Activated T-cell treated with anti-CD3 and anti-CD28 coated beads, Interleukin-2, amount 50 U/mL, for 72 hours (primary cell): ENCODE data around the gene EFCAB6. TPM values are rescaled to one million over a fixed set of nuclear protein-coding genes. Genes with fewer than 3 reads are reported as not detected.

Experiments
- ATAC-seq, 2 donors: fragments of 150-1000 bp; cut with Tn5 transposase; replicated peaks in 1 of 2; 2 replicates each; pipeline ENCODE4 v1.10.0; 2021; ENCODE audit warnings: moderate library complexity in 2 of 2, mild to moderate bottlenecking in 1 of 2
- DNase-seq, 2 donors: peaks; one replicate each; pipeline ENCODE4 v3.0.0; 2021 to 2022; ENCODE audit warnings: mixed read lengths in 1 of 2
- H3K27ac Mint-ChIP-seq: one replicate; pipeline ENCODE4 v1.8.0; 2022; ENCODE audit warnings: mild to moderate bottlenecking, moderate library complexity, mixed read lengths
- H3K27me3 Mint-ChIP-seq: one replicate; pipeline ENCODE4 v1.8.0; 2022; ENCODE audit warnings: low read depth, mixed read lengths
- H3K36me3 Mint-ChIP-seq, 2 donors: one replicate each; pipeline ENCODE4 v1.8.0; 2022; ENCODE audit warnings: mixed read lengths in 2 of 2, mild to moderate bottlenecking in 1 of 2; ENCODE audit not compliant: insufficient read depth in 2 of 2
- H3K4me1 Mint-ChIP-seq: one replicate; pipeline ENCODE4 v1.8.0; 2022; ENCODE audit warnings: low read depth, mixed read lengths
- H3K4me3 Mint-ChIP-seq, 2 donors: one replicate each; pipeline ENCODE4 v1.8.0; 2022; ENCODE audit warnings: mild to moderate bottlenecking in 2 of 2, mixed read lengths in 2 of 2, moderate library complexity in 2 of 2
- H3K9me3 Mint-ChIP-seq, 2 donors: one replicate each; pipeline ENCODE4 v1.8.0; 2022; ENCODE audit warnings: mixed read lengths in 2 of 2
- total RNA-seq, 2 donors: library from RNA; stranded (reverse); gene quantifications; one replicate each; pipeline ENCODE4 v1.2.3, GENCODE V29; 2022

EFCAB6 gene
- total RNA-seq, 2 donors from 2014 or later: 0.19 to 0.70 TPM

- ATAC-seq: no peak
- peaks cover 0 to 1% of the 10 kb centered on the region in 2 donors for H3K9me3 Mint-ChIP-seq
- no peak overlapping the region for H3K4me3 Mint-ChIP-seq
- no peak overlapping the region for H3K27ac Mint-ChIP-seq
- DNase-seq: no peak
- peaks cover 6% of the 10 kb centered on the region for H3K27me3 Mint-ChIP-seq
- no peaks in the 10 kb centered on the region for H3K4me1 Mint-ChIP-seq
- no peaks in the 10 kb centered on the region for H3K36me3 Mint-ChIP-seq
These were observed 211.8 kb downstream of the EFCAB6 start for GRCh38 chr22:43600265-43600664.

- Mint-ChIP-seq H3K4me3 (no peak overlapping the region), H3K9me3 (peaks cover 4 to 5% of the 10 kb centered on the region in 2 donors), H3K27ac (no peak overlapping the region), H3K4me1 (no peaks in the 10 kb centered on the region), H3K36me3 (peaks cover 1 to 3% of the 10 kb centered on the region in 2 donors), H3K27me3 (peaks cover 33% of the 10 kb centered on the region)
- no peak for DNase-seq
- no peak for ATAC-seq
These were observed 219.6 kb downstream of the EFCAB6 start for GRCh38 chr22:43592476-43592875.

GRCh38 chr22:43591380-43591779 is 220.7 kb downstream of the EFCAB6 start:
- H3K27me3 Mint-ChIP-seq: peaks cover 33% of the 10 kb centered on the region
- no peak overlapping the region for H3K4me3 Mint-ChIP-seq
- H3K4me1 Mint-ChIP-seq: no peaks in the 10 kb centered on the region
- H3K9me3 Mint-ChIP-seq: peaks cover 6% of the 10 kb centered on the region in 2 donors
- ATAC-seq (no peak), DNase-seq (no peak)
- peaks cover 1 to 3% of the 10 kb centered on the region in 2 donors for H3K36me3 Mint-ChIP-seq
- no peak overlapping the region for H3K27ac Mint-ChIP-seq

- peaks cover 0 to 2% of the 10 kb centered on the region in 2 donors for H3K36me3 Mint-ChIP-seq
These were observed 224.5 kb downstream of the EFCAB6 start for GRCh38 chr22:43587574-43587973.

GRCh38 chr22:43583501-43583900 is 228.6 kb downstream of the EFCAB6 start:
- Mint-ChIP-seq H3K36me3 (peaks cover 0 to 4% of the 10 kb centered on the region in 2 donors), H3K27me3 (no peaks in the 10 kb centered on the region), H3K9me3 (peaks cover 7 to 8% of the 10 kb centered on the region in 2 donors), H3K4me1 (no peaks in the 10 kb centered on the region), H3K27ac (no peak overlapping the region), H3K4me3 (no peak overlapping the region)
- no peak for ATAC-seq
- no peak for DNase-seq

More at GRCh38 chr22:43587574-43587973, 224.5 kb downstream of the EFCAB6 start:
- no peak overlapping the region for H3K4me3 Mint-ChIP-seq
- ATAC-seq (no peak), DNase-seq (no peak)
- H3K27me3 Mint-ChIP-seq: peaks cover 8% of the 10 kb centered on the region
- no peak overlapping the region for H3K27ac Mint-ChIP-seq
- peaks cover 3% of the 10 kb centered on the region in 2 donors for H3K9me3 Mint-ChIP-seq
- H3K4me1 Mint-ChIP-seq: no peaks in the 10 kb centered on the region

GRCh38 chr22:43582394-43582793 is 229.7 kb downstream of the EFCAB6 start:
- Mint-ChIP-seq H3K36me3 (peaks cover 0 to 4% of the 10 kb centered on the region in 2 donors), H3K27ac (no peak overlapping the region), H3K9me3 (peaks cover 6 to 7% of the 10 kb centered on the region in 2 donors), H3K27me3 (peaks cover 1% of the 10 kb centered on the region), H3K4me3 (no peak overlapping the region), H3K4me1 (no peaks in the 10 kb centered on the region)
- no peak for ATAC-seq
- no peak for DNase-seq

GRCh38 chr22:43580271-43580750 is 231.8 kb downstream of the EFCAB6 start:
- peaks cover 9% of the 10 kb centered on the region for H3K27me3 Mint-ChIP-seq
- peaks cover 5 to 6% of the 10 kb centered on the region in 2 donors for H3K9me3 Mint-ChIP-seq
- H3K36me3 Mint-ChIP-seq: peaks cover 0 to 4% of the 10 kb centered on the region in 2 donors
- H3K4me3 Mint-ChIP-seq: no peak overlapping the region
- no peaks in the 10 kb centered on the region for H3K4me1 Mint-ChIP-seq
- DNase-seq (no peak), ATAC-seq (no peak)
- no peak overlapping the region for H3K27ac Mint-ChIP-seq

GRCh38 chr22:43574738-43575137 is 237.4 kb downstream of the EFCAB6 start:
- H3K27ac Mint-ChIP-seq: no peak overlapping the region
- DNase-seq (no peak), ATAC-seq (no peak)
- no peaks in the 10 kb centered on the region for H3K9me3 Mint-ChIP-seq
- peaks cover 9% of the 10 kb centered on the region for H3K27me3 Mint-ChIP-seq
- H3K4me1 Mint-ChIP-seq: no peaks in the 10 kb centered on the region
- no peaks in the 10 kb centered on the region for H3K36me3 Mint-ChIP-seq
- no peak overlapping the region for H3K4me3 Mint-ChIP-seq

GRCh38 chr22:43572710-43573109 is 239.4 kb downstream of the EFCAB6 start:
- H3K9me3 Mint-ChIP-seq: no peaks in the 10 kb centered on the region
- ATAC-seq: no peak
- no peak for DNase-seq
- H3K27ac Mint-ChIP-seq: no peak overlapping the region
- H3K36me3 Mint-ChIP-seq: no peaks in the 10 kb centered on the region
- no peak overlapping the region for H3K4me3 Mint-ChIP-seq
- H3K27me3 Mint-ChIP-seq: peaks cover 9% of the 10 kb centered on the region
- no peaks in the 10 kb centered on the region for H3K4me1 Mint-ChIP-seq

GRCh38 chr22:43571181-43571580 is 240.9 kb downstream of the EFCAB6 start:
- Mint-ChIP-seq H3K4me1 (no peaks in the 10 kb centered on the region), H3K36me3 (no peaks in the 10 kb centered on the region), H3K4me3 (no peak overlapping the region), H3K27ac (no peak overlapping the region), H3K27me3 (no peaks in the 10 kb centered on the region), H3K9me3 (no peaks in the 10 kb centered on the region)
- DNase-seq: no peak
- ATAC-seq: no peak

GRCh38 chr22:43570531-43571165 is 241.5 kb downstream of the EFCAB6 start:
- Mint-ChIP-seq H3K9me3 (no peaks in the 10 kb centered on the region), H3K36me3 (no peaks in the 10 kb centered on the region)

GRCh38 chr22:43569111-43569510 is 243.0 kb downstream of the EFCAB6 start:
- Mint-ChIP-seq H3K27me3 (no peaks in the 10 kb centered on the region), H3K27ac (no peak overlapping the region), H3K4me3 (no peak overlapping the region), H3K36me3 (no peaks in the 10 kb centered on the region), H3K4me1 (no peaks in the 10 kb centered on the region), H3K9me3 (peaks cover 0 to 1% of the 10 kb centered on the region in 2 donors)
- ATAC-seq: no peak
- DNase-seq: no peak

More at GRCh38 chr22:43570531-43571165, 241.5 kb downstream of the EFCAB6 start:
- no peak for DNase-seq
- Mint-ChIP-seq H3K4me1 (no peaks in the 10 kb centered on the region), H3K27me3 (no peaks in the 10 kb centered on the region), H3K27ac (no peak overlapping the region), H3K4me3 (no peak overlapping the region)
- ATAC-seq: no peak

GRCh38 chr22:43567691-43568324 is 244.3 kb downstream of the EFCAB6 start:
- H3K9me3 Mint-ChIP-seq: peaks cover 0 to 1% of the 10 kb centered on the region in 2 donors
- H3K4me1 Mint-ChIP-seq: no peaks in the 10 kb centered on the region
- H3K27me3 Mint-ChIP-seq: no peaks in the 10 kb centered on the region

More at GRCh38 chr22:43567691-43568324, 244.3 kb downstream of the EFCAB6 start:
- no peak overlapping the region for H3K4me3 Mint-ChIP-seq
- ATAC-seq: no peak
- H3K36me3 Mint-ChIP-seq: no peaks in the 10 kb centered on the region
- DNase-seq: no peak
- no peak overlapping the region for H3K27ac Mint-ChIP-seq
